HG03558 (cell line): ENCODE results near the gene TMEM14A.

Experiments used
- ATAC-seq: cut with Tn5 transposase; IDR thresholded peaks from one replicate; pipeline ENCODE4 v1.9.1; 2021; ENCODE audit warnings: moderate number of reproducible peaks; ENCODE audit not compliant: unreplicated experiment; ENCODE audit errors: extremely low read depth

Gene TMEM14A

GRCh38 chr6:52670502-52671409 lies at the start of gene TMEM14A:
TMEM14A (plus strand) TSS chr6:52671113; CDS start chr6:52677103, 5,990 bp downstream.
- peak; percentile 99 for ATAC-seq

DNA sequence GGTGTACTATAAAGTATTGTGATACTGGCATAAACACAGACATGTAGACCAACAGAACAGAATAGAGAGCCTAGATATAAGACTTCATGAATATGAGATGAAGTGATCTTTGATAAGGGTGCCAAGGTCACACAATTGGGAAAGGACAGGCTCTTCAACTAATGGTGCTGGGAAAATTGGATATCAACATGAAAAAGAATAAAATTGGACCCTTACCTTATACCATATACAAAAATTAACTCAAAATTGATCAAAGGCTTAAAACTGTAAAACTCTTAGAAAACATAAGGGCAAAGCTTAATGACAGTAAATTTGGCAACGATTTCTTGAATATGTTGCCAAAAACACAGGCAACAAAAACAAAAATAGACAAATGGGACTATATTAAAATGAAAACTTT lies 49.3 kb upstream of the TMEM14A start:
- no peak for ATAC-seq

DNA sequence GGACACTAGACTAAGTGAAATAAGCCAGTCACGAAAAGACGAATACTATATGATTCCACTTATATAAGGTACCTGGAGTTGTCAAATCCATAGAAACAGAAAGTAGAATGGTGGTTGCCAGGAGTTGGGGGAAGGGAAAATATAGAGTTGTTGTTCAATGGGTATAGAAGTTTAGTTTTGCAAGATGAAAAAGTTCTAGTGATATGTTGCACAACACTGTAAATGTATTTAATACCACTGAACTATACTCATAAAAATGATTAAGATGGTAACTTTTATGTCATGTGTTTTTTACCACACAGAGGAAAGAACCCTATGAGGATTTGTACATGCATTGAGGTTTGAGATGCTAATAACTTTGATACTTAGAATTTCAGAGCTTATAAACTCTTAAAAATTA lies 48.1 kb upstream of the TMEM14A start:
- no peak for ATAC-seq

- no peak for ATAC-seq
These were observed 38.9 kb upstream of the TMEM14A start for GRCh38 chr6:52632011-52632410.

- ATAC-seq, result no peak
These were observed 36.7 kb upstream of the TMEM14A start for GRCh38 chr6:52634211-52634610.

- ATAC-seq, result no peak
These were observed 35.8 kb upstream of the TMEM14A start for GRCh38 chr6:52635049-52635577.

DNA sequence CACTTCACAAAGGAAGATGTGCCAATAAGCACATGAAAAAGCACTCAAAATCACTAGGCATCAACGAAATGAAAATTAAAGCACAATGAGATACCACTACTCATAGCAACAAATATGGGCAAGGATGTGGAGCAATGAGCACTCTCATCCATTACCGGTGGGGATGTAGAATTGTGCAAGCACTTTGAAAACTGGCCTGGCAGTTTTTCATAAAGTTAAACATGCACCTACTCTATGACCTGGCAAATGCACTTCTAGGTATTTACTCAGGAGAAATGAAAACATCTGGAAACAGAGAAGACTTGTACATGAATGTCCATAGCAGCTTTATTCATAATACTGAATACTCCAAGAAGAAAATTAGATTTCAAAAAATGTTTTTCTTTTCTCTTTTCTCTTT lies 34.1 kb upstream of the TMEM14A start:
- no peak for ATAC-seq

DNA sequence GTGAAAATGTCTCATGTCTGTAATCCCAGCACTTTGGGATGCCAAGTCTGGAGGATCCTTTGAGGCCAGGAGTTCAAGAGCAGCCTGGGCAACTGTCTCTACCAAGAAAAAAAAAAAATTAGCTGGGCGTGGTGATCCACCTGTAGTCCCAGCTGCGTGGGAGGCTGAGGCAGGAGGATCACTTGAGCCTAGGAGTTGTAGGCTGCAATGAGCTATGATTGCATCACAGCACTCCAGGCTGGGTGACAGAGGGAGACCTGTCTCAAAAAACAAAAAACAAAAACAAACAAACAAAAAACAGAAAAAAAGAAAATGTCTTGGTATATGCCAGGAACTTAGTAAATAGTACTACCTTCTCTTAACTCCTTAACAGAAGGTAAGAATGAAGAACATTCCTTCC lies 31.4 kb upstream of the TMEM14A start:
- ATAC-seq, result no peak

DNA sequence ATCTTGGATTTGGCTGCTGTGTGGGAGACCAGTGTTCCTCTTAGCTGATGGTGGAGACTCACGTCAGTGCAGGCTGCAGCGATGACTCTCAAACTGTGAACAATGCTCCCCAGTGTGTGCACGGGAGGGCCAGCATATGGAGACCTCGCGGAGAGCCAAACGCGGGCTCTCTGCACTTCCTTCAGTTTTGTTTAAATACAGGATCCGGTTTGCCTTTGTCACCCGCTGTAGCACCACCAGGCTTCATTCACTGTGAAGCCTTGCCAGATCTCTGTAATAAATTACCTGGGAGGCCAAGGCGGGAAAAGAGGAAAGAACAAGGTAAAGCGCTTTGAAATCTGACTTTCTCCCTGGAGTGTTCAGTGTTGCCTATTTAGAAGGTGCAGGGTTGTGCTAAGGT lies 30.7 kb upstream of the TMEM14A start:
- no peak for ATAC-seq

DNA sequence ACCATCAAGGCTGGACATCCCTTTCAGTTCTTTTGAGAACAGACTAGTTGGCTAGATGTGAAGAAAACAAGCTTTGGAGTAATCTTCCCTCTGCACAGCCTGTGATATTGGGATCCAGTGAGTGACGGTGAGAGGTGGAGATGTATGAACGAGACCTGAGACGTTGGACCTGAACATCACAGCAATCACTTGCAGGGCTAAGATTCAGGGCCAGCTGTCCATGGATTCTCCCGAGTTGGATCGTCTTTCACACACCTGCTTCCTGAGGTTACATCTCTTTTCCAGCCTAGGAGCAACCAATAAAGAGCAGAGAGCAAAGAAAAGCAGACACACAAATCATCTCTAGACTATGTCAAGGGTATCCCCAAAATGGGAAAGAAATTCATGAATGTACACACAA lies 30.0 kb upstream of the TMEM14A start:
- ATAC-seq, result no peak

DNA sequence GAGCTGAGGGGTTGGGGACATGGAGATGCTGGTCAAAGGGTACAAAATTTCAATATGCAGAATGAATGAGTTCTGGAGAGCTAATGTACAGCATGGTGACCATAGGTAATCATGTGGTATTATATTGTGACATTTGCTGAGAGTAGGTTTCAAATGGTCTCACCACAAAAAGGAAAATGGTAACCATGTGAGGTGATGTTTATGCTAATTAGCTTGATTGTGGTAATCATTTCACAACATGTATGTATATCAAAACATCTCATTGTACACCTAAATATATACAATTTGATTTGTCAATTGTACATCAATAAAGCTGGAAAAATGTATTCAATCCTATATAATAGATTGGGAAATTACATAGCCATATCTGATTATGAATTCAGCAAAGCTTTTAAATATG lies 29.5 kb upstream of the TMEM14A start:
- ATAC-seq, result no peak

GRCh38 chr6:52641826-52642225 lies 29.1 kb upstream of the TMEM14A start:
- ATAC-seq, result no peak

GRCh38 chr6:52642368-52642767 lies 28.5 kb upstream of the TMEM14A start:
- ATAC-seq, result no peak

DNA sequence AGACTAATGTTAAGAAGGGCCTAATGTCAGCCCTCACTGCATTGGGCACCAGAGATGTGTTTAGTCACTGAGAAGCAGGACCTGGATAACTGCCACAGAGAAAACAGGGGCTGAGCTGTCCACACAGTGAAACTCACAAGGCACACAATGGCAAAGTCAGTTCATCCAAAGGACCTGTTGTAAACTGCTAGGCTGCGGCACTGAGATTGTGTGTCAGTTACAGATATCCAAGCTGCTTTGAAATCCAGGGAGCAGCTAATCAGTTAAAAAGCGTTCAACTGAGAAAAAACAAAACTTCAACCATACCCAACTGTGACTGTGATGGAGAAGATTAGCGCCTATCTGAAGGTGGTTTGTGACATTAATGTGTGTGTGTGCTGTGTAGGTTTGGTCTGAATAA lies 27.8 kb upstream of the TMEM14A start:
- no peak for ATAC-seq

- no peak for ATAC-seq
These were observed 26.7 kb upstream of the TMEM14A start for GRCh38 chr6:52644253-52644652.

DNA sequence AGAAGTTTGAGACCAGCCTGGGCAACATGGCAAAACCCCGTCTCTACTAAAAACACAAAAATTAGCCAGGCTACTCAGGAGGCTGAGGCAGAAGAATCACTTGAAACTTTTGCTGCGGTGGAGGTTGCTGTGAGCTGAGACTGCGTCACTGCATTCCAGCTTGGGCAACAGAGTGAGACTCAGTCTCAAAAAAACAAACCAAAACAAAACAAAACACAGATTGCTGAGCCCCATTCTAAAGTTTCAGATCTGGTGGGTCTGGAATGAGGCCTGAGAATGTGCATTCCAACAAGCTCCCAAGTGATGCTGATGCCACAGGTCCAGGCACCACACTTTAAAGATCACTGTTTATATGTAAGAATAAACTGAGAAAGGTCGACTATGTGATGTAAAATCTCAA lies 24.9 kb upstream of the TMEM14A start:
- no peak for ATAC-seq

DNA sequence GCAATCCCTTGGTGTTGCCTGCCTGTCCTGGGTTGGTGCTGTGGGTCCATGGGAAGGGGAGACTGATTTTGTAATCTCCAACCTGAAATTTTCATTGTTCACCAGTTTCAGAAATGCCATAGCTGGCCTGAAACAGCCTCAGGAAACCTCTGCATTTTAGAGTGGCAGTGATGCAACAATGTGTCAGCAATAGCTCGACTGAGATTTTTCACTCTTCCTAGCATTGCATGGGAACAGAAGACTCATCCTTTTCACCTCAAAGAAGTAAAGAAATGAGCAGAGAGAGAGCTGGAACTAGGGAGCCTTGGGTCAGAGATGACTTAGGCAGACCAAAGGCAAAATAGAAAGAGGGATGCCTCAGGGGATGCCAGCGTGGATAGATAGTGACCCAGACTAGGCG lies 23.7 kb upstream of the TMEM14A start:
- ATAC-seq, result no peak

DNA sequence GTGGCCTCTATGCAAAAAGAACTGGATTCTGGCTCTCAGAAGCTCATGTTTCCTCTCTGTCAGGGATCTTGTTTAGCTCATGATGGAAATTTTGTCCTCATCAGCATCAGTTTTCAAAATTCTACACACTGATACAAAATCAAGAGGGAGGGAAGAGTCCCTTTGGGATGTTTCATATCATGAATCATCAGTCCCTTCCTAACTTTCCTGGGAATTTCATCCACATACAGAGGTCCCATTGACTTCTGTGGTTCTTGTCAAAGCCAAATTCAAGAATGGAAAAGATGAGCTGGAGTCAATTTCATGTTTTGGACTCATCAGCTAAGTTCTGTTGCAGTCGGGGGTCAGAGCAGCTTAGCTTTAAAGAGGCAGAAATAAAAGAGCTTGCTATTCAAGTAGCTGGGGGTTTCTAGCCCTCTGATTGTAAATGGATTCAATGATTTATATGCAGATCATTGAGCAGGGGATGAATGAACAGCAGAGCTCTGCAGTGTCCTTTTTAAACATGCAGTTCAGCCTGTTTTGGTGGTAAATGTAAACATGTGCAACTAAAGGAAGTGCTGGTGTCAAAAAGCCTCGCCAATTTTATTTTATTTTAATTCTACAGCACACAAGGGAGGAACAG lies 21.3 kb upstream of the TMEM14A start:
- ATAC-seq, result no peak

DNA sequence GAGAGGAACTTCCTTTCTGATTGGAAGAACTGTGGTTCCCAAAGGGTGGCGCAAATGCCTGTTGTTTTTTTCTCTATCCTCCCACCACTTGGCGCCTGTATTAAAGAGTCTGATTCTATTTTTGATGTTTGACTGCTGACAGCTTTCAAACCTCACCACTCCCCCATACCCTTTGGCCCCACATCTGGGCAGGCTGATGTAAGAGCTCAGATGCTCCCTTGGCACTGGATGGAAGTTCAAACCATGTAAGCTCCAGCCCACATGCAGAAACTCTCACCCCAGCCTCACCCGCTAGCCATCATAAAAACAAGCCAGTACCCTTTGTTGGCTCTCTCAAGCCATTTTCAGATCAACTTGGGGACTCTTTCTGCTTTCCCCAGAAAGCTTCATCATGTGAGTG lies 20.0 kb upstream of the TMEM14A start:
- no peak for ATAC-seq

GRCh38 chr6:52653151-52653550 lies 17.8 kb upstream of the TMEM14A start:
- no peak for ATAC-seq

DNA sequence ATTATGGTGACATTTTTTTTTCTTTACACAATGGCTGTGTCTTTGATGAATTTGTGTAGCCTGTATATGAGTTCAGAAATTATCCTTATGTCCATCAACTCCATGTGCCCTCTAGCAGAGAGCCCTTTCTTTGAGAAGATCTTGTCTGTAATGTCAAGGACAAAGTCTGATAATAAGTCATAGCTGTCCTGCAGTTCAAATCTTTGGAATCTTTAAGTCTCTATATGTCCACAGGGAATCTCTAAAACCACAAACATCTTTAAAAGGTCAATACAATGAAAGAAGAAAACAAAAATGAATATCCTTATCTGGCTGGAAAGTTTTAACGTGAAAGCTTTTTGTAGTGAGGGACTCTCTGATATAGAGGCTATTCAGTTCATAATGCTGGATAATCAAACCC lies 16.9 kb upstream of the TMEM14A start:
- ATAC-seq, result no peak

GRCh38 chr6:52654592-52654991 lies 16.3 kb upstream of the TMEM14A start:
- no peak for ATAC-seq
